Gastrocnemius medialis (tissue), 4 donors: ENCODE data around the gene CDC42BPA. TPM values are rescaled to one million over a fixed set of nuclear protein-coding genes. Genes with fewer than 3 reads are reported as not detected.

ENCODE experiments used
- ATAC-seq, 2 donors: fragments of 150-250 bp; one replicate each; pipeline ENCODE4 v1.9.1; 2016
- DNase-seq, 2 donors: peaks; one replicate each; pipeline ENCODE4 v3.0.0-alpha.2; 2019
- H3K27ac ChIP-seq, 4 donors: fragments of 200-600 bp; sonication (generic); 1 replicate in 1 of 4; 2 replicates in 3 of 4; pipeline ENCODE4 v1.5.1; 2016 to 2018; ENCODE audit warnings: mild to moderate bottlenecking in 2 of 4, moderate library complexity in 1 of 4
- H3K27me3 ChIP-seq, 3 donors: fragments of 200-600 bp; sonication (generic) in 2 of 3; 1 replicate in 1 of 3; 2 replicates in 2 of 3; pipeline versions ENCODE4 v1.5.1 to v1.6.0; 2016 to 2019; ENCODE audit warnings: mild to moderate bottlenecking in 1 of 3, moderate library complexity in 1 of 3
- H3K36me3 ChIP-seq, 2 donors: fragments of 200-600 bp; sonication (generic) in 1 of 2; one replicate each; pipeline ENCODE4 v1.5.1; 2017 to 2018
- H3K4me1 ChIP-seq, 2 donors: fragments of 200-600 bp; sonication (generic) in 1 of 2; one replicate each; pipeline ENCODE4 v1.5.1; 2016 to 2017; ENCODE audit warnings: mild to moderate bottlenecking in 2 of 2
- H3K4me3 ChIP-seq, 4 donors: fragments of 200-600 bp; sonication (generic) in 3 of 4; 1 replicate in 1 of 4; 2 replicates in 3 of 4; pipeline ENCODE4 v1.5.1; 2016 to 2019; ENCODE audit warnings: mild to moderate bottlenecking in 2 of 4
- H3K9me3 ChIP-seq, 3 donors: fragments of 200-600 bp; sonication (generic) in 2 of 3; 1 replicate in 1 of 3; 2 replicates in 2 of 3; pipeline ENCODE4 v1.5.1; 2016 to 2019
- POLR2A ChIP-seq, 2 donors: fragments of 450-650 bp; IDR thresholded peaks; one replicate each; pipeline ENCODE4 v1.6.1; 2017; ENCODE audit warnings: antibody characterized with exemption in 2 of 2, mild to moderate bottlenecking in 2 of 2, moderate library complexity in 2 of 2
- in situ Hi-C, 4 donors: fragments of 200-750 bp; cut with MboI; loops; one replicate each; pipeline versions ENCODE4 v1.15.0 to v1.8.0; 2017; ENCODE audit warnings: low sequenced_read_pairs in 4 of 4
- intact Hi-C: fragments of 100-400 bp; cut with DNase I; formaldehyde crosslinking; loops from one replicate; pipeline ENCODE4 v1.15.1; 2023; ENCODE audit warnings: low total_unique reads
- total RNA-seq, 4 donors: library from RNA; depleted of rRNA; stranded (reverse); fragments of >200 nt; gene quantifications; one replicate each; pipeline versions ENCODE4 v1.1.0 to v1.2.3, GENCODE V29; 2016
- TF ChIP-seq, protein P1 (sequence below), 5 experiments: fragments of 450-650 bp in 3 of 5; fragments of 200-600 bp in 2 of 5; sonication (generic) in 2 of 5; IDR thresholded peaks in 4 of 5; conservative IDR thresholded peaks in 1 of 5; 1 replicate in 4 of 5; 2 replicates in 1 of 5; pipeline ENCODE4 v1.5.1; 2016 to 2019; ENCODE audit warnings: antibody characterized with exemption in 5 of 5, mild to moderate bottlenecking in 3 of 5, moderate library complexity in 3 of 5

CDC42BPA gene
- total RNA-seq, 4 donors from 2014 or later: 13.9 to 30.6 (median 16.6) TPM

DNA sequence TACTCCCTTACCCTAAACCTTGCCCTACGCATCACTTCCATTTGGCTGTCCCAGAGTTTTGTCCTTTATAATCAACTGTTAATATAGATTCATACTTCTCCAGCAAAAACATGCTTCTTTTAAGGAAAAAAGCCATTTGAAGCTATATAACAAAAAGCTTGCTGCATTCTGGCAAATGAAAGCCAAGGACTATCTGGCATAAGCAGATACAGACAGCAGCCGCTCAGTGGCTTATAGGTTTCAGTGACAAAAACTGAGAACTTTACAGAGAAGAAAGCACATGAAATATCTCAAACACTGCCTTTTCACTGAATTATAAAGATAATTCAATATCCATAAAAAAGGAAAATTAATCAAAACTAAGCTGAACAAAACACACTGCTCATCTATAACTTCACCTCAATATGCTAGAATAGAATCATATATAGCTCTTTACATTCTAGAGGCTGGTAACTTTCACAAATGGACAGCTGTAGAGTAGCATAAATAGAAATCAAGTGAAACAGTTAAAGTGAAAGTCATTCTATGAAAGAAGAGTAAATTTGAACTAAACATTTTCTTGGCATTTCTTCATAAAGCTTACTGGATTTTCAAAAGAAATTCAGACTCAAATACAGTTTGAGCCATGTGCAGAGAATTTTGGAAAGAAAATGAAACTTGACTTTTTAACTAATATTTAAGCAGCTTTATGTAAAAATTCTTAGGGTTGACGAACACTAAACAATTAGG lies 19.6 kb downstream of the CDC42BPA start:
- DNase-seq: no peak
- Histone ChIP-seq H3K4me1 (peaks cover 20 to 26% of the 10 kb centered on the region in 2 donors), H3K27me3 (no peaks in the 10 kb centered on the region), H3K9me3 (no peaks in the 10 kb centered on the region), H3K27ac (peak overlapping the region; percentile 2 to 51 (median 44)), H3K4me3 (peak overlapping the region in 1 of 4 donors; percentile 6), H3K36me3 (no peaks in the 10 kb centered on the region)
- no peak for ATAC-seq
- in situ Hi-C loops: no loop called here
- intact Hi-C loops: no loop called here
- no peak for TF ChIP-seq POLR2A (IDR thresholded peaks at IDR 0.05)
- TF ChIP-seq, protein P1, sequence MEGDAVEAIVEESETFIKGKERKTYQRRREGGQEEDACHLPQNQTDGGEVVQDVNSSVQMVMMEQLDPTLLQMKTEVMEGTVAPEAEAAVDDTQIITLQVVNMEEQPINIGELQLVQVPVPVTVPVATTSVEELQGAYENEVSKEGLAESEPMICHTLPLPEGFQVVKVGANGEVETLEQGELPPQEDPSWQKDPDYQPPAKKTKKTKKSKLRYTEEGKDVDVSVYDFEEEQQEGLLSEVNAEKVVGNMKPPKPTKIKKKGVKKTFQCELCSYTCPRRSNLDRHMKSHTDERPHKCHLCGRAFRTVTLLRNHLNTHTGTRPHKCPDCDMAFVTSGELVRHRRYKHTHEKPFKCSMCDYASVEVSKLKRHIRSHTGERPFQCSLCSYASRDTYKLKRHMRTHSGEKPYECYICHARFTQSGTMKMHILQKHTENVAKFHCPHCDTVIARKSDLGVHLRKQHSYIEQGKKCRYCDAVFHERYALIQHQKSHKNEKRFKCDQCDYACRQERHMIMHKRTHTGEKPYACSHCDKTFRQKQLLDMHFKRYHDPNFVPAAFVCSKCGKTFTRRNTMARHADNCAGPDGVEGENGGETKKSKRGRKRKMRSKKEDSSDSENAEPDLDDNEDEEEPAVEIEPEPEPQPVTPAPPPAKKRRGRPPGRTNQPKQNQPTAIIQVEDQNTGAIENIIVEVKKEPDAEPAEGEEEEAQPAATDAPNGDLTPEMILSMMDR (IDR thresholded peaks at IDR 0.05 in 4 of 5, conservative IDR thresholded peaks at IDR 0.05 in 1 of 5): no peak

DNA sequence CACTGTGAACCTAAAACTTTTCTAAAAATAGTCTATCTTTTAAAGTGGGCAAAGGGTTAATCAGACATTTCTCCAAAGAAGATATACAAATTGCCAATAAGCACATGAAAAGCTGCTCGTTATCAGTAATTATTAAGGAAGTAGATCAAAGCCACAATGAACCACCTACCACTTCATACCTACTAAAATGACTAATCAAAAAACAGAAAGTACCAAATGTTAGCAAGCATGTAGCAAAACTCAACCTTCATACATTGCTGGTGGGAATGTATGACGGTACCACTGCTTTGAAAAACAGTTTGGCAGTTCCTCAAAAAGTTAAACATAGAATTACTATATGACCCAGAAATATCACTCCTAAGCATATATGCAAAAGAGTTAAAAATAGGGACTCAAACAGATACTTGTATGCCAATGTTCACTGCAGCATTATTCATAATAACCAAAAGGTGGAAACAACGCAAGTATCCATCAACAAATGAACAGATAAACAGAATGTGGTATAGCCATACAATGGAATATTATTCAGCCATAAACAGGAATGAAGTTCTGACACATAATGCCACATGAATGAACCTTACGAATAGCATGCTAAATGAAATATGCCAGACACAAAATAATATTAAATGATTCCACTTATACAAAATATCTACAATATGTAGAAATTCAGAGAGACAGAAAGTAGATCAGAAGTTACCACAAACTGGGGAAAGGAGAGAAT lies 21.1 kb downstream of the CDC42BPA start:
- Histone ChIP-seq H3K27ac (no peak overlapping the region), H3K27me3 (no peaks in the 10 kb centered on the region), H3K4me1 (peaks cover 17 to 26% of the 10 kb centered on the region in 2 donors), H3K9me3 (no peaks in the 10 kb centered on the region), H3K4me3 (no peak overlapping the region), H3K36me3 (no peaks in the 10 kb centered on the region)
- TF ChIP-seq, protein P1 (IDR thresholded peaks at IDR 0.05 in 4 of 5, conservative IDR thresholded peaks at IDR 0.05 in 1 of 5): no peak
- no peak for TF ChIP-seq POLR2A (IDR thresholded peaks at IDR 0.05)
- no peak for DNase-seq
- ATAC-seq: no peak
- intact Hi-C loops (no loop called here), in situ Hi-C loops (no loop called here)

DNA sequence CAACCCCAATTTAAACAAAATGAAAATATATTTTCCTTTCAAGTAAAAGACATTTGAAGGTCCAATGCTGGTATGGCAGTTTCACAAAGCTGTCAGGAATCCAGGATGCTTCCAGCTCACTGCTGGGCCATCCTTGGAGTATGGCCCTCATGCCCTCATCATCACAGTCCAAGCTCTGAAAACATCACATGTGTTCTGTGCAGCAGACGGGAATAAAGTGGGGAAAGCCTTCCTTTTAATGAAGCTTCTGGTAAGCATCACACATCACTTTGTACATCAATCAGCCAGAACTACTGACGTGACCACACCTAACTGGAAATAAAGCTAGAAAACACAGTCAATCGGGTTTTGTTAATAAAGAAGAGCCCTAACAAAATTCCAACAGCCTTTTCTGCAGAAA lies 22.7 kb downstream of the CDC42BPA start:
- in situ Hi-C loops: no loop called here
- Histone ChIP-seq H3K27ac (no peak overlapping the region), H3K27me3 (no peaks in the 10 kb centered on the region), H3K4me3 (no peak overlapping the region), H3K9me3 (no peaks in the 10 kb centered on the region), H3K36me3 (no peaks in the 10 kb centered on the region), H3K4me1 (peaks cover 13 to 26% of the 10 kb centered on the region in 2 donors)
- ATAC-seq (no peak), DNase-seq (no peak)
- intact Hi-C loops: no loop called here
- TF ChIP-seq POLR2A (IDR thresholded peaks at IDR 0.05): no peak
- TF ChIP-seq, protein P1 (IDR thresholded peaks at IDR 0.05 in 4 of 5, conservative IDR thresholded peaks at IDR 0.05 in 1 of 5): no peak

DNA sequence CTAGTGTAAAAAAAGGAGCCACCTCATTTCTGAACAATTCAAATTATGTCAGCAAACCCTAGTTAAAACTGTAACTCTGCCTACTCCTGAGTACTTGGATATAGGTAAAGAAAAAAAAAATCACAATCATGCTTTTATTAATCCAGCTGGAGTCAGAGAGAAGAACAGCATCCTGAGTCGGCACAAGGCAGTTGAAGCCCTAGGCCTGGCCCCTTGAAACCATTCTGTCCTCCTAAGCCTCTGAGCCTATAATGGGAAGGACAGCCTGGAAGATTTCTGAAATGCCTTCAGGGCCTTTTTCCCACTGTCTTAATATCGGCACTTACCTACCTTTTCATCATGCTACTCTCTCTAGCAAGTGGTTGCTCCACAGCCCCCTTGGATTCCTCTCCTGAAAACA lies 32.5 kb downstream of the CDC42BPA start:
- no peaks in the 10 kb centered on the region for H3K9me3 ChIP-seq
- H3K27me3 ChIP-seq: no peaks in the 10 kb centered on the region
- no peak overlapping the region for H3K4me3 ChIP-seq
- H3K27ac ChIP-seq: no peak overlapping the region
- intact Hi-C loops: no loop called here
- ATAC-seq (no peak), DNase-seq (no peak)
- peaks cover 1 to 5% of the 10 kb centered on the region in 2 donors for H3K4me1 ChIP-seq
- no peaks in the 10 kb centered on the region for H3K36me3 ChIP-seq
- TF ChIP-seq, protein P1 (IDR thresholded peaks at IDR 0.05 in 4 of 5, conservative IDR thresholded peaks at IDR 0.05 in 1 of 5): no peak
- no peak for TF ChIP-seq POLR2A (IDR thresholded peaks at IDR 0.05)
- in situ Hi-C loops: no loop called here
